Measurements from ENCODE around the gene ARHGAP8. TPM values are rescaled to one million over a fixed set of nuclear protein-coding genes. Genes with fewer than 3 reads are reported as not detected.
"Not testable (repeated sequence)": the region's sequence is repeated elsewhere in the genome, so short reads cannot be mapped to it uniquely, and the experiment has no call there.

ARHGAP8 gene
- polyA plus RNA-seq, 1 donor: 1.7 TPM

DNA sequence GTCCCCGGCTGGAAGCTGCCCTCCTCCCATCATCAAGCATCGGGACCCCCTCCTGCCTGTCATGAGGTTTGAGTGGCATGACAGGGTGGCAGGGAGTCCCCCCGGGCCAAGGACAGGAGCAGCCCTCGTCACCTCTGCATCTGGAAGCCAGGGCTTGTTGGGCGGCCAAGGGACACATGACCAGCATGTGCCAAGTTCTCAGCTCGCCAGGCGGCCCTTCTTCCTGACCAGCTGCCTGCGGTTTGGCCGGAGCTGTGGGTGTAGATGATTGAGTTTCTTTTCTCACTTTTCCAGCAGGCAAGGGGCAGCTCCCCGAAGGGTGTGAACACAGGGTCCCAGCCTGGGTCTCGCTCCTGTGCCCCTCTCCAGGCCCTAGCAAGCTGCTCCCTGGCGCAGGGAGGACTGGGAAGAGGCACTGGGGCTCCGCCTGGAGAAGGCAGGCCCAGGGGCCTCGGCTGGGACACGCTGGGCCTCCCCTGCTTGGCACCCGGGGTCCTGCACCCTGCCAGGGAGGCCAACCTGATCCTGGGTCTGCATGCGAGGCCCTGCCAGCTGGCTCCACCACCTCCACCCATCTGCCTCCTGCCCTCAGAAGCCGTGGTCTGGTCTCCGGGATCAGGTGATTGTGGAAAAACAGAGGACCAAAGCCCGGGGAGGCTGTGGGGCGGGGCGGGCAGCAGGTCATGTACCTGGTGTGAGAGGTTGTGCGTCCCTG lies 13.4 kb downstream of the ARHGAP8 start:
- no peak for DNase-seq (ENCODE audit: low read depth)

DNA sequence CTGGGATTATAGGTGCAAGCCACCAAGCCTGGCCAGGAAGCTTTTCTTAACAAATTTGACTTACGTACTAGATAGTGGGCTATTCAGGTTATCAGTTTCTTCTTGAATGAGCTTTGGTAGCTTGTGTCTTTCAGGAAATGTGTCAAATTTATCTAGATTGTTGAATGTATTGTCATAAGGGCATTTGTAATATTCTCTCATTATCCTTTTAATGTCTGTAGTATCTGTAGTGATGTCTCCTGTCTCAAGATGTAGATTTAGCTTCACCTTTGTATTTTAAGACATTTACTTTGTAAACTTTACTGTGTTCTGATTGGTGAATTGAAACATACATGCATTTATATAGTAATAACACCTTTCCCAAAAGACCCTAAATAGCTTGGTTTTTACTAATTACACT lies 20.7 kb downstream of the ARHGAP8 start:
- DNase-seq (ENCODE audit: low read depth): no peak

DNA sequence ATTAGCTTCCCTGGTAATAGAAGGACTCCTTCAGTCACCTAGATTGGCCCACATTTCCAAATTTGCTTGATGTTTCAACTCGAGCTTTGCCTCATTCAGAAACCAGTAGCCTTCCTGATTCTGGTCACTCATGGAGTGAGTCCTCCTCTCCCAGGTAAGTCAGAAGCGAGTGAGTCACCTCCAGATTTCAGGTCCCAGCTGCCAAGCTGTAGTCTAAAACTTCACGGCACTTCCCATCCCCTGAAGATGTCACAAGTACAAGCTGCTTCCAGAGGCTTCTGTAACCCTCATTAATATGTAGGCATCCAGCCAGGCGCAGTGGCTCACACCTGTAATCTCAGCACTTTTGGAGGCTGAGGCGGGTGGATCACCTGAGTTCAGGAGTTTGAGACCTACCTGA lies 23.5 kb downstream of the ARHGAP8 start:
- DNase-seq (ENCODE audit: low read depth): no peak

DNA sequence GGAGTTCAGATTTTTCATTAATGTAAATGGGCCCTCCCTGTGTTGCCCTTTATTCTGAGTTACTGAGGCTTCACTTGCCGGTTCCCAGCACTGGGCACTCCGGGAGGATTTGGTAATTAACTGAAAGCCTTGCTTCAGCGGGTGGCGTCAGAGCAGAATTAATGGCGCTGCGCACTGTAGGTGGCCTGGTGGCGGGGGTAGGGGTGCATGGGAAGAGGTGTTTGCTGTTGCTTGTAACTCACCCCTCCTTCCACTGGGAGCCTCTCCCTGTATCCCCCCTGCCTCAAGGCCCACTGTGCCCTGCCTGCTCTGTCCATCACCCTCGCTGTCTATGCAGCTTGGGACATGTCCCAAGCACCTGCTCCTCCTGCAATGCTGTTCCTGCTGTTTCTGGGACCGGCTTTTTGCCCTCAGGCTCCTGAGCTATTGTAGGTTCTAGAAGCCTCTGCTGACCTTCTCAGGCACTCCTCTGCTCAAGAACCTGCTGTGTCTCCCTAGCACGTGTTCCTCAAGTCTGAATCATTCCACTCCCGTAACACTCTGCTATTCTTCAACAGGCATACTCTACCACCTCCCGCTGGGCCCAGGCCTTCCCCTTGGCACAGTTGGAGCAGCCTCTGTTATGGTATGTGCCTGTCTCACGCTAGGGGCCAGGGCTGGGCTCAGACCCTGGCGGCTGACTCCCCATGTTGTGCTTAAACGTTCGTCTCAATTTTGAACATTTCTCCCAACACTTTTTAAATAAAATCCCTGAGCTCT lies 24.4 kb downstream of the ARHGAP8 start:
- no peak for DNase-seq (ENCODE audit: low read depth)

DNA sequence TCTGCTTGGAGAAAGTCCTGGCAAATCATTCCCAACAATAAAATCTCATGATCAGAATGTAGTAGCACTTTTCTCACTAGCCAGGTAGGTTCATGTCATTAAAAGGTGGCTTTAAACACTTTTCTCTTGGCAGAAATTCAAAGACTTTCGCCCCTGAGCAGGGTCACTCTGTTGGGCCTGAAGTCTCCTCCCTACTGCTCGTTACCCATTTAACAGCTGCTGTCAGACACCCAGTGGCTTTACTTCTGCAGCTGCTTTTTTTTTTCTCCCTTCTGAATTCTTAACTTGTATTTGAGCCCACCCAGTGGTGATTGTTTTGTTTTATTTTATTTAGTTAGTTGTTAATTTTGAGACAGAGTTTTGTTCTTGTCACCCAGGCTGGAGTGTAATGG lies 25.0 kb downstream of the ARHGAP8 start:
- no peak for DNase-seq (ENCODE audit: low read depth)

DNA sequence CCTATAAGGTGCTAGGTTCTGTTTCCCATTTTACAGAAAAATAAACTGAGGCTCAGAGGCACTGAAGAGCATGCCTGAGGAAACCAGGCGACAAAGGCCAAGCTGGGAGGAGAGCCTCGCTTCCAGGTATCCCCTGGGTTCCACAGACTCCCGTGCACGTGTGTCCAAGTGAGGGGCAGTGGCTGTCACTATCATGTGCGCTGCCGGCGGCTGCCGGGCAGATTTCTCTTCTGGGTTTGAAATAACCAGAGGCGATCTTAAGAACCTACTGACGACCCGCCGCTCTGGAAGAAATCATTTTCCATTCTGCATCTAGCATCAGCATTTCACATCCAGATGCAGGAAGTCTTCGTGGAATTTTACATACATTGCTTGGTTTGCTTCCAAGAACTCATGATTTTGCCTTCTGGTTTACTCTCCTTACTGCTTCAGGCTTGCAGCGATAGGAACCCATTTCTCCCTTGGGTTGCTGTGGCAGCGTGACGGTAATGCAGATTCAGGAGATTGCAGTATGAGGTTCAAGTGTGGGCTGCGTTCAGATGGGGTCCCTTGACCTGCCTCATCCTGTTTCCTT lies 28.6 kb downstream of the ARHGAP8 start:
- DNase-seq (ENCODE audit: low read depth): peak; percentile 4

DNA sequence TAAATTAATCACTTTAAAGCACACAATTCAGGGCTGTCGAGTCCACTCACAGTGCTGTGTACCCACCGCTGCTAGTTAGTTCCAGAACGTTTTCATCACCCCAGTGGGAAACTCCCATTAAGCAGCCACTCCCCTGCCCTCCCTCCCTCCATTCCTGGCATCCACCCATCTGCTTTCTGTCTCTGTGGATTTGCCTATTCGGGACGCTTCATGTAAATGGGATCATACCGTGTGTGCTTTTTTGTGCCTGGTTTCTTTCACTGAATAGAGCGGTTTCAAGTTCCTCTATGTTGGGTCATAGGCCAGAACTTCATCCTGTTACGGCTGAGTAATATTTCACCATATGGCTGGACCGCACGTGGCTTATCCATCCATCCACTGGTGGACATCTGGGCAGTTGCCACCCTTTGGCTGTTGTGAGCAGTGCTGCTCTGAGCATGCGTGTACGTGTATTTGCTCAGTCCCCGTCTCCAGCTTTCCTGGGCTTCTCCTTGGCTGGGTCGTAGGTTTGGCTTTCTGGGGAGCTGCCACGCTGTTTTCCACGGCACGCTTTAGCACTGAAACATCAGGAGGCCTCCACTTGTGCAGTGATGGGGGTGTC lies 30.1 kb downstream of the ARHGAP8 start:
- DNase-seq (ENCODE audit: low read depth): no peak

DNA sequence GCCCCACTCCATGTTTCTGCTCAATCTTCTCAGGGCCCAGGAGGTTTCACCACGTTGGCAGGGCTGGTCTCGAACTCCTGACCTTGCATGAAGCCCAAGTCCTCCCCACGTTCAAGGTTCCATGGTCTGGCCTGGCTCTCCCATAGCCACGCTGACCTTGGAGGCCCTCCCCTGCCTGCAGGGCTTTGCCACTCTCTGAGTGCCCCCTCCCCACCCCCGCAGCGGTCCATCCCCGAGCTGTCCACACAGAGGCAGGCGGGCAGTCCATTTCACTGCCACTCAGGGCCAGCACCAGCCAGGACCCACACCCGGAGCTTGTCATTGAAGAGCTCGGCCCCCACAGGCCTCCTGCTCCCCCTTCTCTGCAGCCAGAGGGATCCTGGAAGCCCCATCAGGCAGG lies 30.7 kb downstream of the ARHGAP8 start:
- DNase-seq (ENCODE audit: low read depth): no peak

DNA sequence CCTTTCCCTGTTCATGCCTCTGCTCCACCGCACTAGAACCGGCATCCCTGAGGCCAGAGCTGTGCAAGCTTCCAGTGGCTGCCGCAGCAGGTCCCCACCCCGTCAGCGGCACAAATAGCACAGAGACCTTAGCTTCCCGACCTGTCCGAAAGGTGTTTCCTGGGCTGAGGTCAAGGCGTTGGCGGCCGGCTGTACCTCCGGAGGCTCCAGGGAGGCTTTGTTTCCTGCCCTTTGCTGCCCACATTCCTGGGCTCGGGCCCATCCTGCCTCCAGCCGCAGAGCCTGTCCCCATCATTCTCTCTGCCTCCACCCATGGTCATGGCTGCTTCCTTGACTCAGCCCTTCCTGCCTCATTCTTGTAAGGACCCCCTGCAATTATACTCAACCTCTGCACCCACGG lies 31.2 kb downstream of the ARHGAP8 start:
- DNase-seq (ENCODE audit: low read depth): no peak

DNA sequence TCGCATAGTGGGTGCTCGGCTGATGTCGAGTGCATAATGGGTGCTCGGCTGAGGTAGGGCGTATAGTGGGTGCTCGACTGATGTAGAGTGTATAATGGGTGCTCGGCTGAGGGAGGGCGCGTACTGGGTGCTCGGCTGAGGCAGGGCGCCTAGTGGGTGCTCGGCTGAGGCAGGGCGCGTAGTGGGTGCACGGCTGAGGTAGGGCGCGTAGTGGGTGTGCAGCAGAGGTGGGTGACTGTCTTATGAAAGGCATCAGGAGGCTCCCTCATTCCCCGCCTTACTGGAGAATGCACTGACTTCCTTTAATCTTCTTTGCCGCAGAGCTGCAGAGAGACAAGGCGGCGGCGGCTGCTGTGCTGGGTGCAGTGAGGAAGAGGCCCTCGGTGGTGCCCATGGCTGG lies 33.8 kb downstream of the ARHGAP8 start:
- DNase-seq (ENCODE audit: low read depth): no peak

DNA sequence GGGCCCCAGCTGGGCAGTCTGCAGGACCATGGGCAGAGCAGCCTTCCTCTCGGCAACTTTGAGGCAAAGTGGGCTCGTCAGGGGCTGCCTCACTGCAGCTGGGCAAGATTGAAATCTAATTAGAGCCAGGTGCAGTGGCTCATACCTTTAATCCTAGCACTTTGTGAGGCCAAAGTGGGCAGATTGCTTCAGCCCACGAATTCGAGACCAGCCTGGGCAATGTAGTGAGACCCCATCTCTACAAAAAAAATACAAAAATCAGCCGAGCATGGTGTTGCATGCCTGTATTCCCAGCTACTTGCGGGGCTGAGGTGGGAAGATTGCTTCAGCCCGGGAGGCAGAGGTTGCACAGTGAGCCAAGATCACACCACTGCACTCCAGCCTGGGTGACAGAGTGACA lies 34.2 kb downstream of the ARHGAP8 start:
- DNase-seq (ENCODE audit: low read depth): no peak

DNA sequence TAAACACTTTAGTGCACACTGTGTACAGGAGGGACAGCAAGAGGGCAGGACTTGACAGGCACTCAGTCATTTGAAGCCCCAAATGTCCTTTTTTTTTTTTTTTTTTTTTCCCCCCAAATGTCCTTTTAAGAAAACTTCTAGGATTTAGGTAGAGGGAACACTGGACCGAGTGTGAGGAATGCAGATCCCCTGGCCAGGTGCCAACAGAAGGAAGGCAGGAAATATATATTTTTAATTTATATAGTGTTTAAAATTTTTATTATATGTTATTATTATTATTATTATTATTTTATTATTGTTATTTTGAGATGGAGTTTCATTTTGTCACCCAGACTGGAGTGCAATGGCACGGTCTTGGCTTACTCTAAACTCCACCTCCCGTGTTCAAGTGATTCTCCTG lies 35.5 kb downstream of the ARHGAP8 start:
- DNase-seq (ENCODE audit: low read depth): no peak

DNA sequence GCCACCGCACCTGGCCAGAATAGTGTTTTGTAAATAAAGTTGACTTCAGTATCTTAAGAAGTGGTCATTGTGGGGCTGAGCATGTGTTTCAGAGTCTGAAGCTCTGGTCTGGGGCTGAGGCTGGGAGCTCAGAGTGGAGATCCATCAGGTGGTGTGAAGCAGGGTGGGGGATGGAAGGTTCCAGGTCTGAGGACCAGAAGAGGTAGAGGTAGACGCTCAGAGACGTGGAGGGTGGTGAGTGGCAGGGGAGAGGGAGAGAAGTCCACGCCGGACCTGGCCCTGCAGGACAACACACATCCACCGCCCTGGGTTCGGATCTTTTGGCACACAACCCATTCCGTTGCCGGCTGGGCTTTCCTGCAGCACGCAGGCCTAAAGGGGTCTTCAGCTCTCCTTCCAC lies 40.7 kb downstream of the ARHGAP8 start:
- no peak for DNase-seq (ENCODE audit: low read depth)

DNA sequence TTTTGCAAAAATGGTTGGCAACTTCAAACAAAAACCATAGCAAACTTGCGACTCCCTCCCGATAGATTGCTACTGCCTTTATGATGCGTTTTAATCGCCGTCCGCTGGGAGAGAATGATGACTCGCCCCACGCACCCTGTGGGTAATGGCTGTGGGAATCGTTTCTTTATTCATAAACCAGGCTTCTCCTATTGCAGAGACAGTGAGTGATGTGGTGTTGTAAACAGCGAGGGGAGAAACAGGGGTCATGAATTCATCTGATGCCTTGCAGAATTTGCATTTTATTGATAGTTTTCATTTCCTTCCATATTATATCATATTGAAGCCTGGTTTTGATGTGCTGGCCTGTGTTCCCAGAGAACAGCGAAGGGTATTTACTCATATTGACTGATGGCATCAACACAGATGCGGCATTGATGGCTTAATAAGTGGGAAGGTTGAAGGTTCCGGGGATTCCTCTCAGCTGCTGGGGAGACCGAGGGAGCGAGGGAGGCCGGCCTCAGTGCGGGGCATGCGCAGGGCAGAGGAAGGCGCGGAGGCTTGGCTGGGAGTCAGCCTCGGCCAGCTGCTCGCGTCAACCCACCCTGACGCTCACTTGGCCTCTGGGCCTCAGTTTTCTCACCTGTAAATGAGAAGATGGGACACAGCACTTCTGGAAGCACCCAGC lies 41.3 kb downstream of the ARHGAP8 start:
- DNase-seq (ENCODE audit: low read depth): no peak

DNA sequence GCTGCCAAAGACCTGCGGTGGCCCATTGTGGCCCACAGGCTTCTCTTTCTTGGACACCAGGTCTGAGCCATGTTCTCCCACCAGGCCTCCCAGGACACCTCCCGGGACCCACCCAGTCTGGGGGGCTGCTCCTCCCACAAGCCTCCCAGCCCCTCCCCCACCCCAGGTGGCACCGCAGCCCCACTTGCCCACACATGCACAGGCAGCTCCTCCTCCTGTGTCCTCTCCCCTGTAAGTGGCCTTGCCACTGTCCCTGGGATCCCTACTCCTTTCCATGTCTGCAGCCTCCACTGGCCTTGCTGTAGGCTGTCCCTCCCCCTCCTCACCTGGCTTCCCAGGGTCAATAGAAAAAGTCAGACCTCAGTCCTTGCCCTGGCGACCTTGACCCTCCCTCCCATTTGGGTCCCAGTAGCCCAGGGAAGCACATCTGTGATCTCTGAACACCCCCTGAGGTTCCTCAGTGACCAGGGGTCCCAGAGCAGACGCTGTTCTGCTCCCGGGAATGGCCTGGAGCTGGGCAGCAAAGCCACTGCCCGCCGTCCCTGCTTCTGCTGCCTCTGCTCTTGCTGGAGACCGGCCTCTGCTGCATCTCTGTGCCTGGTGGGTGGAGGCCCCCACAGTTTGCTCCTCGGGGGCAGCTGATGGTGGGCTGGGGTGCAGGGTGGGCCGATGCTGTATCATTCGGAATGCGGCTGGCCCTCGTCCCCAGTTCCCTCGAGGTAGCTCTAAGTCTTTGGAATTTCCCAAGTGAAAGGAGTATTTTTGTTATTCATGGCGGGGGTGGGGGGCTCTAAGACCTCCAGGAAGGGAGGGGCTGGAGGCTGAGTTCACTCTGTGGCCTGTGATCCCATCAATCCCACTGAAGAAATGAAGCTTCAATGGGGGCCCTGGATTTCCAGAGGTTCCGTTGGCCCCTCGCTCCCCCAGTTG lies 43.6 kb downstream of the ARHGAP8 start:
- DNase-seq (ENCODE audit: low read depth): no peak

DNA sequence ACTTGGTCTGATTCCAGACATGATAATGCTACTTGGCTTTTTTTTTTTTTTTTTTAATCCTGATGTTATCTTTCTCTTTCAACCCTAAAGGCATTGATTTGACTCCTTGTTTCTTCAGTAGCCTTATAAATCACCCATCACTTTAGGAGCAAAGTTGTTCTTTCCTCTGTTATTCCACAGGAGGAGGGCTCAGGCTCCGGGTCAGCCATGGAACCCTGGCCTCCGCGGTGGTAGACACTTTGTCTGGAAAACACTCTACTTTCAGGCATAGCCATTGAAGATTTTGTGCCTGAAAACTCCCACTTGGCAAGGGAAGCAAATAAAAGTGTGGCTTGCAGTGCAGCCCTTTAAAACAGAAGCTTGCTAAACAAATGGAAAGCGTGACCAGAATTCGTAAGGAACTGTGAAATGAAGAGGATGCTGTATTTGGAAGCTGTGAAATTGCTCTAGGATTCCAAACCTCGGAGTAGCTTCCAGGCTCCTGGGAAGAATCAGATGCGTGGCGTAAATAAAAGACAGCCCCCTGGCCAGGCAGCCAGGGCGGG lies 44.9 kb downstream of the ARHGAP8 start:
- no peak for DNase-seq (ENCODE audit: low read depth)

DNA sequence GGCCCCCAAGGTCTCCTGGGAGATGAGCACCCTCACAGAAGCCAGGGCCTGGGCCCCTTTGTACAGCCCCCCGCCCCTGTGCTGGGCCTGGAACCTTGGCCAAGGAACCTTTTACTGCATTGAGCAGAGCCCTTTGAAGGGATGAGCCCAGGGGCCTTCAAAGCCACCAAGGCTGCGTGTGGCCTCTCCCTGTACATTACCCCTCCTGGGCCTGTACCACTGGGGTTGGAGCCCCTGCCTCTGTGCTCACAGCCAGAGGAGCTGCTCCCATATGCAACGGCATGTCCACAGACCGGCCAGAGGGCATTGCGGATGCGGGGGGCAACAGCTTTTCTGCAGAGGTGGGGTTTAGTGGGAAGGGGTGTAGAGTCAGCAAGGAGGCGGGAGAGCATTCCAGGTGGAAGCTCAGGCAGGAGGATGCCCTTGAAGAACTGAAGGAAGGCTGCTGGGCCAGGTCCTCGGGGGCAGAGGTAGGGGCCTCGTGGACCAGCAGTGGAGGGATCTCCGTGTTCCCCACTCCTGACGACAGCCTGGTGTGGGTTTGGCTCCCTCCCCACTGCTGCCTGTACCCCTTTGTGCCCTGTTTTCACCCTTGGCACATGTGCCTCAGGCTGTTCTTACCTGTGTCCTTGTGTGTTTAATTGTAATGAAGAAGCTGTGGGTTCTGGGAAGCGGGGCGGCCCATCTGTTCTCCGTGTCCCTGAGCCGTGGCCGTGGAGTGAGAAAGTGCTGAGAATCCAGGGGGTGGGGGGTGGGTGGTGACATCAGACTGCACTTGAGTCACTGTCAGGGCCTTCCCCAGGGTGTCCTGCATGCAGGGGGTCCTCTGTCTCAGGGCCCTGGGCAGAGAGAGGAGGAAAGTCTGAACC lies 46.9 kb downstream of the ARHGAP8 start:
- no peak for DNase-seq (ENCODE audit: low read depth)

DNA sequence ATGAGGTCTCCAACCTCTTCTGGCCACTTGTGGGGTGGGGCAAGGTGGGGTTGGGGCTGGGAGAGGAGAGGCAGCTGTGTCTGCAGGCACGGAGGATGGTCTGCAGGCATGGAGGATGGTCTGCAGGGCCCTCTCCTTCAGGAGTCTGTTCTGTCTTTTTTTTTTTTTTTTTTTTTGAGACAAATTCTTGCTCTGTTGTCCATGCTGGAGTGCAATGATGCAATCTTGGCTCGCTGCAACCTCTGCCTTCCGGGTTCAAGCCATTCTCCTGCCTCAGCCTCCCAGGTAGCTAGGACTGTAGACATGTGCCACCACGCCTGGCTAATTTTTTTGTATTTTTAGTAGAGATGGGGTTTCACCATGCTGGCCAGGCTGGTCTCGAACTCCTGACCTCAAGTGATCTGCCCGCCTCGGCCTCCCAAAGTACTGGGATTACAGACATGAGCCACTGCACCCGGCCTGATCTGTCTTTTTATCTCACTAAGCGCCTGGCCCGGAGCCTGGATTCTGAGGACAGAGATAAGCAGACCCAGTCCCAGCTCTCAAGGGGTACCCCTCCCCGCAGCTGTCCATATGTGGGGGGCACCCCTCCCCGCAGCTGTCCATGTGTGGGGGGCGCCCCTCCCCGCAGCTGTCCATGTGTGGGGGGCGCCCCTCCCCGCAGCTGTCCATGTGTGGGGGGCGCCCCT lies 47.7 kb downstream of the ARHGAP8 start:
- not testable (repeated sequence) for DNase-seq (ENCODE audit: low read depth)

DNA sequence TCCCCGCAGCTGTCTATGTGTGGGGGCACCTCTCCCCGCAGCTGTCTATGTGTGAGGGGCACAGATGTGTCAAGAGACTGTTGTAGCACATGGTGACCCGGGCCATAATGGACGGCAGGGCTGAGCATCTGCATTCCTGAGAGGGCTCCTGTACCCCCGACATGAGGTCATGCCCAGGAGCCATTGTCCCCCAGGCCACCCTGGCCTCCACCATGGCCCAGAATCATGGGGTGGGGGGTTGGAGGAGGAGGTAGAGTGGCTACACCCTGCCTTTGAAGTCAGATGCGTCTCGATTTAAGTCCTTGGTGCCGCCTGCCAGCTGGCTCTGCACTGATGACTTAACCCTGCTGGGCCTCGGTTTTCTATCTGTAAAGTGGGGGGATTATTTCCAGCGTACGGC lies 49.1 kb downstream of the ARHGAP8 start:
- no peak for DNase-seq (ENCODE audit: low read depth)

Measured in forelimb muscle (tissue), 1 donor.